GM18861 (cell line): ENCODE data around the gene ARHGDIB.

Source experiments
- ATAC-seq: cut with Tn5 transposase; IDR thresholded peaks from one replicate; pipeline ENCODE4 v1.9.1; 2021; ENCODE audit not compliant: unreplicated experiment

ARHGDIB gene

DNA sequence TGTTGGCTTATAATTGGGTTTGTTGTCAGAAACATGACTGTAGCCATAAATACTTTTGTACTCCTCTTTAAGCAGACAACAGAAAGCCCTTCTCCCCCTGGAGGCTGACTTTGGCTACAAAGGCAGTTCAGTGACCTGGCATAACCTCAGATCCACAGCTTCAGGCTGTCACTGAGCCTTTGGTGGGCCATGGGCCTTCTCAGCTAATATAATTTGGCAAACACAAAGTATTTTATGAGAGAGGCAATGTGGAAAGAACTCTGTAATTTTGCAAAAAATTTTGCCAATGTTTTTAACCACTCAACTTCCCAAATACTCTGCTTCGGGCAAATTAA is 60.2 kb downstream of the ARHGDIB start:
- no peak for ATAC-seq

DNA sequence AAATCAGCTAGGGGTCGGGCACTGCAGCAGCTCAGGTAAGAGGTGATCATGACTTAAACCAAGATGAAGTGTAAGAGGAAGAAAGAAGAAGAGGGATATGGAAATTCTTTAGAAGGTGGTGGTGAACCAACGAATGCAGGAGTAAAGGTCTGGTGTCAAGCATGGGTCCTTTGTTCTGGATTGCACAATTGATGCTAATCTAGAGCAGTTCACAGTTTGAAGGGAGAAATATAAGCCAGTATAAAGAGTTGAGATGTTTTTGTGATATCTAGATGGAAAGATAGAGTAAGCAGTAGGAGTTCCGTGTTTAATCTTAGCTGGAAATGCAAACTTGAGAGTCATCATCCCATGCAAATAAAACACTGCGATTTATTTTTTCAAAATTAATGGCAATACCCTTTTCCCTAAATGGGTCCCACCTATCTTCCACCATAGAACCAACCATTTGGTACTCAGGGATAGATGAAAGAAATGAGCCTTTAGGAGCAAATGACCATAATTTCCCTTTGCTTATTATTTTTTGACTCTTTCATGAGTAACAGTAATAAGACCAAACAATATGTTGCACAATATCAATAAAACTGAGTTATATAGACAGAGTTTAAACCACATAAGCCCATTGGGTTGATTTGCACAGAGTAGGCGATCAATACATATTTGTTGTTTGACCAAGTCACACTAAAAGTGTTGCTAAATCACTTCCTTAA is 60.7 kb downstream of the ARHGDIB start:
- ATAC-seq, result no peak

DNA sequence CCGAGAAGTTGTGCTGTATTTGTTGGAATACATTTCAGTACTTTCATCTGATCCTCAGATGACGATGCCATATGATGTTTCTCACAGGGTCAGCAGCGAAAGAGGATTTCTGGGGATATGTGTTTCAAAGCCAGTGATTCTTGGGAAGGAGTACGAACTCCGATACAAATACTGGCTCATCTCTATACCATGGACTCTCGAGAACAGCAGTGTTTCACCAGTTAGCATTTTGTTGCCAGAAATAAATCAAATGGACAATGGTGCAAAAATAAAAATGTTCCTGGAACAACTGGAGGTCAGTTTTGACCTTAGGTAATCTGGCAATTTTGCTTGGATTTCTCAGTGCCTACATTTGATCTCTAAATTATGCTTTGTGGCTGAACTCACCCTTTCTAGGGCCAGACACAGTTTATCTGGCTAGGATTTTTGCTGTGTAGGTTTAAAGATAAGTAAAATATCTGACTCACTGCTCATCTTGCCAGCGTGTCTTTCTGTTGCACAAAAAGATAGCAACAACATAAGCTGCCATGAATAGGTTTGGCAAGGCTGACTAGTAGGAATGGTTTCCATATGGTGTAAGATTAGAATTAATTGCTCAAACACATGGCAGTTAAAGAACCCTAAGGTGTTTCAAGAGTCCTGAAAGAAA is 64.8 kb downstream of the ARHGDIB start:
- ATAC-seq, result no peak

DNA sequence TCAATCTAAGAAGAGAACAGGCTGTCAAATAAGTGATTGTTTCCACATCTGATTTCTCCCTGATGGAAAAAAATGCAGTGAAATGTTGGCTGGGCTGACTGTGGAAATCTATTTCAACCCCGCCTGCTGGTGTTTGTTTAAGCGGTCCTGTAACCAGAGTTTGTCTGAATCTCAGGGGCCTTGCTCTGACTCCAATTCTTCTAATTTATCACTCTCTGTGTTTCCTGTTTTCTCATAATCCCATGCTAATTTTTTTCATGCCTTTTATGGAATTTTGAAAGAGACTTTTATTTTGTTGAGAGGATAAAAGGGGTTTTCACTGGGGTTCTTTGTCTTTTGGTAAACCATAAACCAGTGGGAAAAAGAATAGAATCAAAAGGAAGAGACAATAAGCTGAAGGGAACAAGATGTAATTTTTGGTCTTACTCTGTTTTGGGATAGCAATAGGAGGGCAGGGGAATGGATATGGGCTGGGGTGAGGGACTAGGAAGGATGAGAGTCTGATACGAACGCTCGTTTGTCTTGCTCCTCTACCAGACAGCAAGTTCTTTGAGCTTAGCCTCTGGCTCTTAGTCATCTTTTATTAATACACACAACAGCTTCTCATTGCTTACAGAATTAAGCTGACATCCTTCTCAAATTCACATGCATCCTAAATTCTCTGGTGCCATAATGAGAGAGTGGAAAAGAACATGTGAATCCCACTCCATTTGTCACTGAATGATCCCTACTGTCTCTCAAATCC is 67.7 kb downstream of the ARHGDIB start:
- ATAC-seq, result no peak

DNA sequence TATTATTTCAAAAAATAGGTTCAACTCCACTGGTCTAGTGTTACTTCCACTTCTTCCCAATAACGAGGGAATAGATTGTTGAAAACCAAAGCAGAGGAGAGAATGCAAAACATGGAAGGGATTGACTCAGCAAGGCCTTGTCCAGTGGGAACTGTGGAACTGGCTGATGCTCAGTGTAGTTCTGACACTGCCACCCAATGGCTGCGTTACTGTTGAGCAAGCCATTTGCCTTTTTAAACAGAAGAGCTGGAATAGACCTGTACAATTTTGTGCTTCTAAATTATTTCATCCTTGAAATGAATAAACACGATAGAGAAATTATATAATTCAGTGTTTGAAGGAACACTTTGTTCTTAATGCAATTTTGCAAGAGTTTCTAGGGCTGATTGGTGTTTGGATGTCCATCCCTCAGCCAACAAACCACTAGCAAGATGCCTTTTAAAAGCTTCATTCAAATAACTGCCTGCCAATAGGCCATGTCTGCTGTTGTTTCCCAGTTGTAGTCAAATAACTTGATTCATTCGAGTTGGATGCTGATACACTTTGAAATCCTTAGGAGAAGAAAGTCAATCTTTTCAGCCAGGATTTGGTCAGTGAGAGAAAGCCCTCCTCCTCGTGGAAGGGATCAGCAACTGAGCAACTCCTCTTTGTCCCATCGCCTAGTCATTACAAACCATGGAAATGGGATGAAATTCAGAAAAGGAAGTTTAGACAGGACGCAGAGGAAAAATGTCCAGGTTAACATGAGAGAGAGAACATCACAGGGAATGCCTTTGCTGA is 68.5 kb downstream of the ARHGDIB start:
- ATAC-seq, result no peak
